H1 (cell line): Measurements from ENCODE around the gene MCC. TPM values are rescaled to one million over a fixed set of nuclear protein-coding genes. Genes with fewer than 3 reads are reported as not detected.
A peak's percentile ranks its signal among the peaks of the same experiment; 100 is the strongest.

Experiments
- CTCF ChIA-PET: fragments of 300-600 bp; sonication (Branson Sonifier 250); formaldehyde crosslinking; loops from one replicate; lab custom pipeline; 2021; ENCODE audit not compliant: partially characterized antibody; lab: Charles Lee
- POLR2A ChIA-PET: fragments of 300-600 bp; sonication (Branson Sonifier 250); formaldehyde crosslinking; loops from one replicate; lab custom pipeline; 2021; ENCODE audit warnings: inconsistent platforms; ENCODE audit not compliant: partially characterized antibody; lab: Charles Lee
- DNase-seq, 2 experiments: peaks; one replicate each; pipeline versions ENCODE4 v3.0.0 to v3.0.0-alpha.2; 2010 to 2022; ENCODE audit warnings: low spot score in 2 of 2, low read depth in 1 of 2, mixed read lengths in 1 of 2
- FAIRE-seq: peaks from 2 replicates; lab custom pipeline; 2011; peaks lifted over from hg19 to GRCh38; lab: Jason Lieb, UNC
- H2AFZ ChIP-seq: 2 replicates; pipeline ENCODE4 v1.8.1; 2012; ENCODE audit warnings: low read length, inconsistent platforms
- H2AK5ac ChIP-seq: 2 replicates; pipeline ENCODE4 v1.6.1; 2013; ENCODE audit warnings: low read depth, low read length
- H2BK120ac ChIP-seq: replicated peaks from 2 replicates; pipeline ENCODE3; 2013; ENCODE audit warnings: low read depth, low read length, inconsistent platforms
- H2BK12ac ChIP-seq: 2 replicates; pipeline ENCODE4 v1.6.1; 2013; ENCODE audit warnings: low read depth, low read length
- H2BK15ac ChIP-seq: 2 replicates; pipeline ENCODE4 v1.6.1; 2013; ENCODE audit warnings: low read length
- H2BK20ac ChIP-seq: 2 replicates; pipeline ENCODE4 v1.6.1; 2013; ENCODE audit warnings: low read length
- H2BK5ac ChIP-seq: 2 replicates; pipeline ENCODE4 v1.6.1; 2013; ENCODE audit warnings: low read depth, low read length
- H3K14ac ChIP-seq: 2 replicates; pipeline ENCODE4 v1.6.1; 2013; ENCODE audit warnings: inconsistent platforms; ENCODE audit not compliant: insufficient read length
- H3K18ac ChIP-seq: 2 replicates; pipeline ENCODE4 v1.6.1; 2013; ENCODE audit warnings: low read length; ENCODE audit errors: extremely low read depth
- H3K23ac ChIP-seq: 2 replicates; pipeline ENCODE4 v1.6.1; 2013; ENCODE audit warnings: inconsistent platforms; ENCODE audit not compliant: insufficient read length
- H3K23me2 ChIP-seq: 2 replicates; pipeline ENCODE4 v1.6.1; 2013; ENCODE audit warnings: low read depth, low read length
- H3K27ac ChIP-seq: 2 replicates; pipeline ENCODE4 v1.6.1; 2011; ENCODE audit warnings: low read depth, low read length, inconsistent platforms
- H3K27me3 ChIP-seq, 4 experiments: replicated peaks in 1 of 4; 1 replicate in 1 of 4; 2 replicates in 3 of 4; pipeline versions ENCODE4 v1.6.1 to v1.8.1; 2011 to 2013; ENCODE audit warnings: low read length in 3 of 4, mild to moderate bottlenecking in 3 of 4, inconsistent platforms in 2 of 4, mixed read lengths in 2 of 4, moderate library complexity in 1 of 4; ENCODE audit not compliant: control insufficient read depth in 3 of 4, insufficient read depth in 3 of 4; ENCODE audit errors: extremely low read depth in 1 of 4
- H3K36me3 ChIP-seq, 4 experiments: 2 replicates each; pipeline versions ENCODE4 v1.6.1 to v1.8.1; 2011 to 2013; ENCODE audit warnings: mild to moderate bottlenecking in 4 of 4, low read length in 3 of 4, moderate library complexity in 2 of 4, control low read depth in 1 of 4, inconsistent platforms in 1 of 4; ENCODE audit not compliant: insufficient read depth in 4 of 4, control insufficient read depth in 2 of 4
- H3K4ac ChIP-seq: replicated peaks from 2 replicates; pipeline ENCODE3; 2013; ENCODE audit warnings: low read length, low read depth, mixed read lengths, inconsistent platforms; ENCODE audit not compliant: insufficient read length
- H3K4me1 ChIP-seq, 4 experiments: replicated peaks in 1 of 4; 1 replicate in 1 of 4; 2 replicates in 3 of 4; pipeline versions ENCODE4 v1.6.1 to v1.8.1; 2011 to 2013; ENCODE audit warnings: low read length in 3 of 4, inconsistent platforms in 2 of 4, mixed read lengths in 1 of 4; ENCODE audit not compliant: insufficient read depth in 4 of 4, control insufficient read depth in 3 of 4
- H3K4me2 ChIP-seq, 2 experiments: 2 replicates each; pipeline versions ENCODE4 v1.6.1 to v1.8.1; 2011 to 2013; ENCODE audit warnings: low read depth in 2 of 2, low read length in 2 of 2, control low read depth in 1 of 2, inconsistent platforms in 1 of 2, mild to moderate bottlenecking in 1 of 2; ENCODE audit not compliant: insufficient read depth in 1 of 2
- H3K4me3 ChIP-seq, 4 experiments: fragments of 200-600, 300-600 bp in 1 of 4; sonication (generic), shearing (Covaris generic), sonication (Bioruptor Twin) in 1 of 4; 2 replicates each; pipeline versions ENCODE4 v1.5.1 to v1.8.1; 2011 to 2016; ENCODE audit warnings: low read length in 4 of 4, low read depth in 3 of 4, control low read depth in 2 of 4, inconsistent platforms in 2 of 4, mild to moderate bottlenecking in 2 of 4, mixed read lengths in 1 of 4, moderate library complexity in 1 of 4; ENCODE audit not compliant: insufficient read depth in 2 of 4; ENCODE audit errors: extremely low read depth in 1 of 4
- H3K56ac ChIP-seq: replicated peaks from 2 replicates; pipeline ENCODE3; 2013; ENCODE audit warnings: low read depth, mild to moderate bottlenecking, mixed read lengths, low read length, inconsistent platforms; ENCODE audit not compliant: insufficient read length
- H3K79me1 ChIP-seq: 2 replicates; pipeline ENCODE4 v1.6.1; 2013; ENCODE audit warnings: low read depth, low read length, control low read depth
- H3K79me2 ChIP-seq, 2 experiments: 2 replicates each; pipeline versions ENCODE4 v1.6.1 to v1.8.1; 2012 to 2013; ENCODE audit warnings: low read length in 2 of 2, mild to moderate bottlenecking in 2 of 2, inconsistent platforms in 1 of 2; ENCODE audit not compliant: insufficient read depth in 2 of 2, control insufficient read depth in 1 of 2
- H3K9ac ChIP-seq, 4 experiments: replicated peaks in 1 of 4; 1 replicate in 1 of 4; 2 replicates in 3 of 4; pipeline versions ENCODE4 v1.6.1 to v1.8.1; 2011 to 2013; ENCODE audit warnings: low read depth in 3 of 4, low read length in 3 of 4, control low read depth in 2 of 4, mild to moderate bottlenecking in 2 of 4, moderate library complexity in 2 of 4, inconsistent platforms in 1 of 4; ENCODE audit errors: extremely low read depth in 1 of 4
- H3K9me3 ChIP-seq, 2 experiments: 2 replicates each; pipeline versions ENCODE4 v1.6.1 to v1.8.1; 2012 to 2013; ENCODE audit warnings: mild to moderate bottlenecking in 2 of 2, moderate library complexity in 2 of 2, control low read depth in 1 of 2, inconsistent platforms in 1 of 2, low read depth in 1 of 2, low read length in 1 of 2, mixed read lengths in 1 of 2; ENCODE audit not compliant: insufficient read depth in 2 of 2
- H4K20me1 ChIP-seq, 2 experiments: replicated peaks in 1 of 2; 2 replicates each; pipeline versions ENCODE3 to v1.8.1; 2011 to 2013; ENCODE audit warnings: inconsistent platforms in 2 of 2, low read length in 2 of 2, mild to moderate bottlenecking in 1 of 2; ENCODE audit not compliant: insufficient read depth in 2 of 2, control insufficient read depth in 1 of 2
- H4K5ac ChIP-seq: 2 replicates; pipeline ENCODE4 v1.6.1; 2013; ENCODE audit warnings: low read length, low read depth, mixed read lengths, inconsistent platforms; ENCODE audit not compliant: insufficient read length
- H4K8ac ChIP-seq: 2 replicates; pipeline ENCODE4 v1.8.0; 2013; ENCODE audit warnings: mild to moderate bottlenecking, moderate library complexity, low read length, inconsistent platforms; ENCODE audit not compliant: insufficient read depth; ENCODE audit errors: extremely low read depth
- H4K91ac ChIP-seq: replicated peaks from 2 replicates; pipeline ENCODE3; 2013; ENCODE audit warnings: low read length, mixed read lengths, inconsistent platforms; ENCODE audit not compliant: insufficient read length
- CTCF ChIP-seq, 3 experiments: IDR thresholded peaks; 1 replicate in 2 of 3; 2 replicates in 1 of 3; pipeline versions ENCODE4 v1.5.1 to v1.6.1; 2011; ENCODE audit warnings: low read length in 3 of 3, mild to moderate bottlenecking in 3 of 3, inconsistent platforms in 2 of 3, low read depth in 1 of 3, moderate library complexity in 1 of 3; ENCODE audit not compliant: insufficient read depth in 1 of 3; ENCODE audit errors: control extremely low read depth in 1 of 3
- NANOG ChIP-seq: IDR thresholded peaks from 2 replicates; pipeline ENCODE4 v1.6.1; 2011; ENCODE audit warnings: low read length, low read depth, mild to moderate bottlenecking, inconsistent platforms; ENCODE audit not compliant: insufficient read depth, poor library complexity, severe bottlenecking
- WGBS, 2 experiments: shearing (Covaris generic) in 1 of 2; methylation state at CpG; one replicate each; pipeline versions ENCODE4 v1.1.6 to v1.1.7; 2013 to 2015; ENCODE audit warnings: low lambda C conversion rate in 2 of 2, mixed read lengths in 2 of 2, inconsistent platforms in 1 of 2, low coverage in 1 of 2, missing lambda C conversion rate in 1 of 2; ENCODE audit not compliant: insufficient replicate concordance in 2 of 2, insufficient coverage in 1 of 2, insufficient read length in 1 of 2; ENCODE audit errors: extremely low coverage in 1 of 2, missing lambda C conversion rate in 1 of 2; 5-methylcytosine and 5-hydroxymethylcytosine counted together
- polyA plus RNA-seq, 7 experiments: library from polyadenylated mRNA; depleted of rRNA in 3 of 7; stranded (reverse) in 5 of 7; unstranded in 2 of 7; fragments of >200 nt in 5 of 7; fragments of 200-250 nt in 2 of 7; gene quantifications; 1 replicate in 5 of 7; 2 replicates in 1 of 7; 4 replicates in 1 of 7; pipeline versions ENCODE4 v1.2.1 to v1.2.3, GENCODE V29; 2011 to 2013; ENCODE audit warnings: missing spikeins in 2 of 7, mixed read lengths in 2 of 7
- total RNA-seq: library from RNA; stranded (reverse); fragmentation: NEBNext Ultra II Directional; extraction: Animal tissue kit (Norgen Biotek cat#: 25700); gene quantifications from 2 replicates; pipeline ENCODE4 v1.2.1, GENCODE V29; 2021

Gene MCC
- total and polyA plus RNA-seq, 2 of the 8 experiments (the other 6 are each of a cell fraction or from before 2014, with no cell fraction given), result 2.6 to 18.3 TPM

- no peak overlapping the region for H3K14ac ChIP-seq
- H2BK5ac ChIP-seq, result no peak overlapping the region
- no peaks in the 10 kb centered on the region for H3K23me2 ChIP-seq
- H3K9ac ChIP-seq, result no peak overlapping the region
- peaks cover 7 to 17% (median 12%) of the 10 kb centered on the region in 4 experiments for H3K4me1 ChIP-seq
- TF ChIP-seq CTCF (IDR thresholded peaks at IDR 0.05; ENCODE audit: control extremely low read depth in 1 of 3, insufficient read depth in 1 of 3, low read depth in 1 of 3, low read length in 3 of 3) (no peak), NANOG (peak; percentile 59)
- POLR2A ChIA-PET, result interaction anchor here (0.6 kb wide), 1 partner anchor 51 kb away, joined by 3 read pairs; no protein-coding TSS in a partner anchor
- H3K23ac ChIP-seq, result no peak overlapping the region
- H3K27ac ChIP-seq, result no peak overlapping the region
- no peaks in the 10 kb centered on the region for H3K27me3 ChIP-seq
- no peak overlapping the region for H4K8ac ChIP-seq
- CTCF ChIA-PET, result interaction anchor here (0.7 to 2.4 kb wide), 5 partner anchors 9 to 371 kb away, joined by 3 to 6 read pairs (median 3); no protein-coding TSS in a partner anchor
- no peaks in the 10 kb centered on the region for H3K79me2 ChIP-seq
- no peak for FAIRE-seq
- no peak overlapping the region for H2AFZ ChIP-seq
- H2BK120ac ChIP-seq, result no peak overlapping the region
- no peak for DNase-seq
- 87% methylated on average over 13 of the region's 13 CpGs; no CpG with 5 or more reads in 1 of the 2 experiments for WGBS, 2 experiments
- no peak overlapping the region for H4K5ac ChIP-seq
- no peak overlapping the region for H4K91ac ChIP-seq
- H2AK5ac ChIP-seq, result no peak overlapping the region
- H3K36me3 ChIP-seq, result 0 out of 8 replicates have a peak, but pooled peaks cover 0 to 5% (median 0%) of the 10 kb centered on the region in 4 experiments
- no peaks in the 10 kb centered on the region for H3K9me3 ChIP-seq
- 0 out of 4 replicates have a peak overlapping the region, but pooled peaks of 1 of the 2 experiments have one; percentile 13 for H3K4me2 ChIP-seq
- H3K18ac ChIP-seq, result no peak overlapping the region
- H2BK12ac ChIP-seq, result no peak overlapping the region
- no peak overlapping the region for H3K4me3 ChIP-seq
- H4K20me1 ChIP-seq, result no peaks in the 10 kb centered on the region
- H3K4ac ChIP-seq, result no peak overlapping the region
- no peak overlapping the region for H2BK20ac ChIP-seq
- H3K56ac ChIP-seq, result no peak overlapping the region
- peaks cover 3% of the 10 kb centered on the region; the same call in 1 of the 2 replicates for H3K79me1 ChIP-seq
- H2BK15ac ChIP-seq, result no peak overlapping the region
Measured at GRCh38 chr5:113034182-113034773, 454.0 kb downstream of the MCC start.
